ENCODE results near the gene MSANTD4. TPM values are rescaled to one million over a fixed set of nuclear protein-coding genes. Genes with fewer than 3 reads are reported as not detected.
A peak's percentile ranks its signal among the peaks of the same experiment; 100 is the strongest.
"Not testable (repeated sequence)": the region's sequence is repeated elsewhere in the genome, so short reads cannot be mapped to it uniquely, and the experiment has no call there.

Gene MSANTD4
- total RNA-seq, 1 donor from 2014 or later = 15.7 TPM

- DNase-seq (ENCODE audit: low read depth in 2 of 2) = no peak
Observed at GRCh38 chr11:106014035-106014434, 8.0 kb downstream of the MSANTD4 start.

- peak in 1 of 2 donors; percentile 77 for DNase-seq (ENCODE audit: low read depth in 2 of 2)
Observed at GRCh38 chr11:106012744-106013143, 9.3 kb downstream of the MSANTD4 start.

- DNase-seq (ENCODE audit: low read depth in 2 of 2) = no peak
Observed at GRCh38 chr11:106011481-106011880, 10.6 kb downstream of the MSANTD4 start.

- DNase-seq (ENCODE audit: low read depth in 2 of 2) = not testable (repeated sequence)
Observed at GRCh38 chr11:106003094-106003493, 18.9 kb downstream of the MSANTD4 start.

GRCh38 chr11:106001304-106002012 lies 20.6 kb downstream of the MSANTD4 start:
- DNase-seq (ENCODE audit: low read depth in 2 of 2) = no peak

- DNase-seq (ENCODE audit: low read depth in 2 of 2) = no peak
Observed at GRCh38 chr11:105991888-105992287, 30.2 kb downstream of the MSANTD4 start.

- no peak for DNase-seq (ENCODE audit: low read depth in 2 of 2)
Observed at GRCh38 chr11:105989124-105989523, 32.9 kb downstream of the MSANTD4 start.

GRCh38 chr11:105988197-105988596 lies 33.8 kb downstream of the MSANTD4 start:
- DNase-seq (ENCODE audit: low read depth in 2 of 2) = no peak

- DNase-seq (ENCODE audit: low read depth in 2 of 2) = no peak
Observed at GRCh38 chr11:105986554-105986953, 35.5 kb downstream of the MSANTD4 start.

GRCh38 chr11:105979997-105980703 lies 41.9 kb downstream of the MSANTD4 start:
- DNase-seq (ENCODE audit: low read depth in 2 of 2) = no peak

- DNase-seq (ENCODE audit: low read depth in 2 of 2) = no peak
Observed at GRCh38 chr11:105975128-105975527, 46.9 kb downstream of the MSANTD4 start.

- DNase-seq (ENCODE audit: low read depth in 2 of 2) = no peak
Observed at GRCh38 chr11:105969756-105970155, 52.3 kb downstream of the MSANTD4 start.

GRCh38 chr11:105968021-105968697 lies 53.9 kb downstream of the MSANTD4 start:
- DNase-seq (ENCODE audit: low read depth in 2 of 2) = no peak

- no peak for DNase-seq (ENCODE audit: low read depth in 2 of 2)
Observed at GRCh38 chr11:105960252-105961245, 61.5 kb downstream of the MSANTD4 start.

Other genes starting within 250 kb of the MSANTD4 start
- gene KBTBD3, start 55.1 kb upstream of the MSANTD4 start, total RNA-seq = 2.9 and 4.0 TPM in 2 replicates
- 38.8 and 40.1 TPM in 2 replicates for gene AASDHPPT, start 55.4 kb upstream of the MSANTD4 start, total RNA-seq

All from dermis microvascular lymphatic vessel endothelial cell (primary cell).